Astrocyte (in vitro differentiated cells and primary cell): Measurements from ENCODE around the gene SPON1.

Experiments
- CTCF ChIP-seq: IDR thresholded peaks from 2 replicates; pipeline ENCODE4 v1.5.1; 2011; ENCODE audit warnings: low read depth, mild to moderate bottlenecking, inconsistent platforms, low read length, moderate library complexity; ENCODE audit not compliant: insufficient read depth
- EZH2 ChIP-seq: IDR thresholded peaks from 2 replicates; pipeline ENCODE4 v1.6.1; 2012; ENCODE audit warnings: mild to moderate bottlenecking, low read length, inconsistent platforms; ENCODE audit not compliant: insufficient read depth

- TF ChIP-seq CTCF (no peak), EZH2 (no peak)
Observed at GRCh38 chr11:13966013-13966412, 3.5 kb downstream of the SPON1 start.
